Posterior vena cava (tissue), 2 donors: Measurements from ENCODE around the gene DOK7. TPM values are rescaled to one million over a fixed set of nuclear protein-coding genes. Genes with fewer than 3 reads are reported as not detected.

Source experiments
- DNase-seq: peaks from one replicate; pipeline ENCODE4 v3.0.0-alpha.2; 2020; ENCODE audit warnings: low spot score
- intact Hi-C, 2 donors: fragments of 100-400 bp; cut with DNase I; formaldehyde crosslinking; loops; one replicate each; pipeline versions ENCODE4 v1.14.1 to v1.14.2; 2022 to 2023
- total RNA-seq, 2 donors: library from RNA; stranded (reverse); fragmentation: NEBNext Ultra II Directional; extraction: Animal tissue kit (Norgen Biotek cat#: 25700); gene quantifications; one replicate each; pipeline ENCODE4 v1.2.1, GENCODE V29; 2021
- donor health status: DM: yes; HTN: yes; CAD: no.
- donor health status: DM: yes; HTN: yes; CAD: no.

The DOK7 gene
- total RNA-seq, 2 donors from 2014 or later, result 0.14 TPM; not detected in 1

DNA sequence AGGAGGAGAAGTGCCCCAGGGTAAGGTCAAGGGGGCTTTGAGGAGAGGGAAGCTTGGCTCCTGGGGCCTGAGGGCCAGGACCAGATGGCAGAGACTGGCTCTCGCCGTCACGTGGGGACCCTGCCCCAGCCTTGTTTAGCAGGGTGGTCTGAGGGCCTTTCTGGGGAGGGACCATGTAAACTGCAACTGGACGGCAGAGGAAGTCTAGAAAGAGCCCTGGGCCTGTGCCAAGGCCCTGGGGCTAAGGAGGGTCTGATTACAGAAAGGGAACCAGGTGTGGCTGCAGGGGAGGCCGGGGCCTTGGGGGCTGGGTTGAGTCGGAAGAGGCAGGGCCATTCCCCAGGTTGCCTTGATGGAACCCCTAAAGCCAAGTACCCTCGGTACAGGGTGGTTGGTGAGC lies 23.1 kb upstream of the DOK7 start:
- no peak for DNase-seq
- intact Hi-C loops, result no loop called here

DNA sequence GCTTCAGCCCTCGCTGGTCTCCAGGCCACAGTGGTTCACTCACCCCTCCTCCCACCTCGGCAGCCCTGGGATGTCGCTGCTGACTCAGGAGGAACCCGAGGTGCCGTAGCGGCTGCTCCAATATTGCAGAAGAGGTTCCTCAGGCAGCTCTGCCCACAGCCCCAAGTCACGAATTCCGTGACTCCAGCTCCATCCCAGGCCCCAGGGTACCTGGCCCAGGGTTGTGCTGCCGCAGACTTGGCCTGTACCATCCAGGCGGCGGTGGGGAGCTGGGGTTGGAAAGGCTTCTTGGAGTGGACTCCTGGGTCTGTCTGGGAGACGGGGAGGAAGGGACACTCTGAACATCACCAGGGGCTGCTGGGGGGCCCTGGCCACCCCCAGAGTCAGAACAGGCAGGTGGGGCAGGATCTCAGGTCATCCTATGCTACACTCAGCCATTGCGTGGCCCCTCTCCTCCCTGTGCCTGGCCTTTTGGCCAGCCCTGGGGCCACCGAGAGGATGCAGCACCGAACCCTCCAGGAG lies 22.1 kb upstream of the DOK7 start:
- no peak for DNase-seq
- intact Hi-C loops, result no loop called here

GRCh38 chr4:3441501-3442459 lies 21.3 kb upstream of the DOK7 start, which contains the start of gene HGFAC:
Gene HGFAC (plus strand): TSS chr4:3441968. CDS start chr4:3442002, 34 bp downstream.
- no peak for DNase-seq
- intact Hi-C loops, result no loop called here

DNA sequence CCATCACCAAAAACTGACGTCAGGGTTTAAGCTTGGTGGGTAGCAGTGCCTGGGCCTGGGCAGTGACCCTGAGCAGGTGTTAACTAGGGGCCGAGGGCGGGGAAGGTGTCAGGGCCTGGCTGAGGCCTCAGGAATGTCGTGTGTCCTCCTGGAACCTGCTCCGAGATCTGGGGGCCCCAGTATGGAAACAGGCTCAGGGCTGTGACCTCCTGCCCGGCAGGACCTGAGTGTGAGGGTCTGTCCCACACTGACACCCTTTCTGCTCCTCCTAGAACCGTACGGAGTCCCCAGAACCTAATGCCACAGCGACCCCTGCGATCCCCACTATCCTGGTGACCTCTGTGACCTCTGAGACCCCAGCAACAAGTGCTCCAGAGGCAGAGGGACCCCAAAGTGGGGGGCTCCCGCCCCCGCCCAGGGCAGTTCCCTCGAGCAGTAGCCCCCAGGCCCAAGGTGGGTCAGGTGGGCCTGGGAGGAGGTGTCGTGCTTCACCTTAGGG lies 20.6 kb upstream of the DOK7 start:
- intact Hi-C loops, result no loop called here
- no peak for DNase-seq

DNA sequence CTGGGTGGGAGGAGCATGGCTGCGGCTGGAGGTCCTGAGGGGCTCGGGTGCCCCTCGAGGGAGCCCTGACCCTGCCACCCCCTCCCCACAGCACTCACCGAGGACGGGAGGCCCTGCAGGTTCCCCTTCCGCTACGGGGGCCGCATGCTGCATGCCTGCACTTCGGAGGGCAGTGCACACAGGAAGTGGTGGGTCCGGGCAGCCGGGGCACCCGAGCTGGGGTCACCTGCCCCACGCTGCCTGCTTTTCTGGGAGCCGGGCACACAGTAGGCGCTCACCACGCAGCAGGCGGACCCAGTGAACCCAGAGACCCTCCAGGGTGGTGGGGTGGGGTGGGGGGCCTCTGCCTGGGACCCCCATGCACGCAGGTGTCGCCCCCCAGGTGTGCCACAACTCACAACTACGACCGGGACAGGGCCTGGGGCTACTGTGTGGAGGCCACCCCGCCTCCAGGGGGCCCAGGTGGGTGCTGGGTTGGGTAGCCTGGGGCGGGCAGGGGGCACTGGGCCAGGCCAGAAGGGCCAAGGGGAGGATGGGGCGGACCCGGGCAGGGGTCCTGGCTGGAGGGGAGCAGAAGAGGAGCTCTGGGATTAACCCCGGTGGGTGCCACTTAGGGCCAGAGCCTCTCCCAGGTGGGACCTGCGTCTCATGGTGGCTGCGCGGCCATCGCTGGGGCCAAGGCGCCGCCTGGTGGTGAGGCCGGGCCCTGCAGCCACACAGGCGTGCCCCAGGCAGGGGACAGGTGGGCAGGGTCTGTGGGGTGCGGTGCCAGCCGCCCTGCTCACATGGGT lies 20.0 kb upstream of the DOK7 start:
- no peak for DNase-seq
- intact Hi-C loops, result loop anchor here in 1 of 2 donors (1.0 kb wide), 1 partner anchor 97 kb away; no protein-coding TSS in a partner anchor

- intact Hi-C loops, result loop anchor here (1.0 to 2.0 kb wide), 2 partner anchors 98 to 99 kb away; no protein-coding TSS in a partner anchor
- DNase-seq, result no peak
These were observed 19.3 kb upstream of the DOK7 start for GRCh38 chr4:3443750-3444309.

DNA sequence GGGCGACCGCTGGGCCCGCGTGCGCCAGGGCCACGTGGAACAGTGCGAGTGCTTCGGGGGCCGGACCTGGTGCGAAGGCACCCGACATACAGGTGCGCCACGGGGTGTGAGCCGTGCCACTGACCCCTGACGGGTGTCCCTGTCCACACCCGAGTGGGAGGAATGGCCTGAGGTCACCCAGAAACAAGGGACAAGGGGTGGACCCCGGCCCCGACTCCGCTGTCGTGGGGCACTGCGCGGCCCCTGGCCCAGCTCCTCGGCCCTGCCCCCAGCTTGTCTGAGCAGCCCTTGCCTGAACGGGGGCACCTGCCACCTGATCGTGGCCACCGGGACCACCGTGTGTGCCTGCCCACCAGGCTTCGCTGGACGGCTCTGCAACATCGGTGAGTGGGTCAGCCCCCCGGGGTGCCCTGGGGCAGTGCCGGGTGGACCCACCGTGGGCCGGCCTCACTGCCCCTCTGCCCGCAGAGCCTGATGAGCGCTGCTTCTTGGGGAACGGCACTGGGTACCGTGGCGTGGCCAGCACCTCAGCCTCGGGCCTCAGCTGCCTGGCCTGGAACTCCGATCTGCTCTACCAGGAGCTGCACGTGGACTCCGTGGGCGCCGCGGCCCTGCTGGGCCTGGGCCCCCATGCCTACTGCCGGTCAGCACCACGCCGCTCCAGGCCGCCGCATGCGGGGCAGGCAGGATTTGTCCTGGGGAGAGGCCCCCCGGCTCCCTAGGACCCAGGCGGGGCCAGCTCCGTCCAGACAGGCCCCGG lies 18.6 kb upstream of the DOK7 start:
- DNase-seq, result no peak
- intact Hi-C loops, result loop anchor here in 1 of 2 donors (2.0 kb wide), 1 partner anchor 100 kb away; no protein-coding TSS in a partner anchor

GRCh38 chr4:3445111-3445820 lies 17.8 kb upstream of the DOK7 start:
- intact Hi-C loops, result loop anchor here in 1 of 2 donors (2.0 kb wide), 1 partner anchor 100 kb away; no protein-coding TSS in a partner anchor
- DNase-seq, result no peak

DNA sequence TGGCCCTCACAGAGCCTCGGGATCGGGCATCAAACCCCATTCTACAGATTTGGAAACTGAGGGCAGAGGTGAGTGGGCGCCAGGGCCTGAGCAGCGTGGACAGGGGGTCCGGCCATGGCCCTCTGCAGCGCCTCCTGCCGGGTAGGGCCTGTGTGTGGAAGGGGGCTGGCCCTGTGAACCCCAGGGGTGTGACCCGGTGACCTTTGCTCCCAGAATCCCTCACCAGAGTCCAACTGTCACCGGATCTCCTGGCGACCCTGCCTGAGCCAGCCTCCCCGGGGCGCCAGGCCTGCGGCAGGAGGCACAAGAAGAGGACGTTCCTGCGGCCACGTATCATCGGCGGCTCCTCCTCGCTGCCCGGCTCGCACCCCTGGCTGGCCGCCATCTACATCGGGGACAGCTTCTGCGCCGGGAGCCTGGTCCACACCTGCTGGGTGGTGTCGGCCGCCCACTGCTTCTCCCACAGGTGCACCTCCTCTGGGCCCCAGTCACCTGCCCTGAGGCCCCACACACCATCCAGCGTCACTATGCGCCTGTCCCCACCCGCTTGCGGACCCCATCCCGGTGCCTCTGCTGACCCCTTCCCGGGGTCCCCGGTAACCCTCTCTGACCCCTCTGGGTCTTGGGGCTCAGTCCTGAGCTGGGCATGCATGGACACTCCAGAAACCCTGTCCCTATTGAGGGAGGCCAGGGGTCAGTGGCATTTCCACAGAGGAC lies 17.1 kb upstream of the DOK7 start:
- DNase-seq, result no peak
- intact Hi-C loops, result loop anchor here in 1 of 2 donors (2.0 kb wide), 1 partner anchor 101 kb away; no protein-coding TSS in a partner anchor

DNA sequence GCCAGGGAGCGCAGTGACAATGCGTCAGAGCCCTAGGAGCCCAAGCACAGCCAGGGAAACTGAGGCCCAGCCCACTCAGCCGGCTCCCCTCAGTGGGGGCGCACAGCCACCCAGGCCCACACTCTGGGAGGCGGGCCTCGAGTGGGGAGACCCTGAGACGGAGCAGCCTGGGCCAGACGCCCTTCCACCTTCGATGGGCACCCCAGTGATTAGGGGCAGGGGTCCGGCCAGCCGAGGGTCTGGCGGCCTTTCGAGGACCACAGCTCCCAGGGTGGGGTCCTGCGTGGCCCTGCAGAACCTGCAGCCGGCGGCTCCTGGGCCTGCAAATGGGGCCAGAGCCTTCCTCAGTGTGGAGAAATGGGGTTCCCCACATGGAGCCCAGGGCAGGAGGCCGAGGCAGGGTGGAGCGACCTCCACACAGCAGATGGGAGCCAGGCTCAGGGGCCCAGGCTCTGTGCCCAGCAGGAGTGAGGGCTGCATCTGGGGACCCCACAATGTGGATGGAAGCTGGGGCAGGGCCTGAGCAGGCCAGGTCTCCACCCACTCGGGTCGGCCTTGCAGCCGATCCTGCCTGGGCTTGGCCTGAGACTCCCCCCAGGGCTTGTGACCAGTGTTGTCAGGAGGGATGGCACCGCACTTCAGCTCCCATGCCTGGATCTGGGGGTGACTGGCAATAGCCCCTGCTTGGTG lies 16.3 kb upstream of the DOK7 start:
- intact Hi-C loops, result no loop called here
- no peak for DNase-seq

DNA sequence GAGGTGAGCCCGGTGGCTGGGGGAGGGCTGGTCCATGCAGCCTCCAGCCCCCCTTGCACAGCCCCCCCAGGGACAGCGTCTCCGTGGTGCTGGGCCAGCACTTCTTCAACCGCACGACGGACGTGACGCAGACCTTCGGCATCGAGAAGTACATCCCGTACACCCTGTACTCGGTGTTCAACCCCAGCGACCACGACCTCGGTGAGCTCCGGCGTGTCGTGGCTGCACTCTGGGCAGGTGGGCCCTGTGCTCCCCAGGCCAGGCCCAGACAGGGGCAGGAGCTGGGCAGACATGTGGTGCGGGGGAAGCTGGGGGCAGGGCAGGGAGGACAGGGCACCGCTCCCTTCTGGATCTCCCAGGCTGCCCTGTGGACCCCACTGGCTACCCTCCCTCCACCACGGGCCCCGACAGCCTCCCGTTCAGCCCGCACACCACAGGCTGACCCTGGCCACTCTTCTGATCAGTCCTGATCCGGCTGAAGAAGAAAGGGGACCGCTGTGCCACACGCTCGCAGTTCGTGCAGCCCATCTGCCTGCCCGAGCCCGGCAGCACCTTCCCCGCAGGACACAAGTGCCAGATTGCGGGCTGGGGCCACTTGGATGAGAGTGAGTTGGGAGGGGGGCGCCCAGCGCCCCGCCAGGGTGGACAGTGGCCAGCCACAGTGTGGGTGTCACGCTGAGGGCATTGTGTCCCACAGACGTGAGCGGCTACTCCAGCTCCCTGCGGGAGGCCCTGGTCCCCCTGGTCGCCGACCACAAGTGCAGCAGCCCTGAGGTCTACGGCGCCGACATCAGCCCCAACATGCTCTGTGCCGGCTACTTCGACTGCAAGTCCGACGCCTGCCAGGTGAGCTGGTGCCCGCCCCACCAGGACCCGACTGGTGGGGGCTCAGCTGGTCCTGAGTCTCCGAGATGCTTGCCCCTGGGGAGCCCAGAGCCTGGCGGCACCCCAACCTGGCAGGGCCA lies 15.4 kb upstream of the DOK7 start:
- no peak for DNase-seq
- intact Hi-C loops, result no loop called here

DNA sequence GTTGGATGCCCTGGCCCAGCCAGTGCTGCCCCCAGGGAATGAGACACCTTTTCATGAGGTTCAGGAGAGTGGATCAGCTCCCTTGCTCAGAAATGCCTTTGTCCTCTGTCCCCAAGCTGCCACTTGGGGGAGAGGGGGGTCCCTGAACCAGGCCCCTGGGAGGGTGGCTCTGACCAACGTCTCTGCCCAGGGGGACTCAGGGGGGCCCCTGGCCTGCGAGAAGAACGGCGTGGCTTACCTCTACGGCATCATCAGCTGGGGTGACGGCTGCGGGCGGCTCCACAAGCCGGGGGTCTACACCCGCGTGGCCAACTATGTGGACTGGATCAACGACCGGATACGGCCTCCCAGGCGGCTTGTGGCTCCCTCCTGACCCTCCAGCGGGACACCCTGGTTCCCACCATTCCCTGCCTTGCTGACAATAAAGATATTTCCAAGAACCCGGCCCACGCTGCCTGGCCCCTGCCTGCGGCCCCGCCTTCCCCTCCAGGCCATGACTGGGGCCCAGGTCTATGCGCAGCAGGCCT lies 14.0 kb upstream of the DOK7 start:
- DNase-seq, result no peak
- intact Hi-C loops, result no loop called here

- intact Hi-C loops, result no loop called here
These were observed 13.3 kb upstream of the DOK7 start for GRCh38 chr4:3449574-3450534.

DNA sequence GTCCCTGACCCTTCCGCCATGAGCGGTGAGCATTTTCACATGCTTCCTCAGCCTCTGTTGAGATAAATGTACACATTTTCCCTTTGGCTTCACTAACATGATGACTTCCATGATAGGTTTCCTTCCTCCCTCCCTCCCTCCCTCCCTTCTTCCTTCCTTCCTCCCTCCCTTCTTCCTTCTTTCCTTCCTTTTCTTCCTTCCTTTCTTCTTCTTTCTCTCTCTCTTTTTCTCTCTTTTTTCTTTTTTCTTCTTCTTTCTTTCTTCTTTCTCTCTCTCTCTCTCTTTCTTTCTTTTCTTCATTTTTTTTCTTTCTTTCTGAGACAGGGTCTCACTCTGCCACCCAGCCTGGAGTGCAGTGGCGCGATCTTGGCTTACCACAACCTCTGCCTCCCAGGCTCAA lies 12.5 kb upstream of the DOK7 start:
- no peak for DNase-seq
- intact Hi-C loops, result no loop called here

More at GRCh38 chr4:3449574-3450534, 13.3 kb upstream of the DOK7 start:
- no peak for DNase-seq
